AG10803 (cell line): ENCODE data around the gene PSMD7.
"Not testable (repeated sequence)": the region's sequence is repeated elsewhere in the genome, so short reads cannot be mapped to it uniquely, and the experiment has no call there.

Experiments
- DNase-seq: peaks from one replicate; pipeline ENCODE4 v3.0.0; 2010; ENCODE audit warnings: low read depth
- H3K4me3 ChIP-seq: 2 replicates; pipeline ENCODE4 v1.5.1; 2011; ENCODE audit warnings: mild to moderate bottlenecking, low read length, control low read depth
- TF ChIP-seq, protein P1 (sequence below): conservative IDR thresholded peaks from 2 replicates; pipeline ENCODE4 v1.5.1; 2011; ENCODE audit warnings: mild to moderate bottlenecking, low read length, control low read depth, inconsistent platforms

The PSMD7 gene

DNA sequence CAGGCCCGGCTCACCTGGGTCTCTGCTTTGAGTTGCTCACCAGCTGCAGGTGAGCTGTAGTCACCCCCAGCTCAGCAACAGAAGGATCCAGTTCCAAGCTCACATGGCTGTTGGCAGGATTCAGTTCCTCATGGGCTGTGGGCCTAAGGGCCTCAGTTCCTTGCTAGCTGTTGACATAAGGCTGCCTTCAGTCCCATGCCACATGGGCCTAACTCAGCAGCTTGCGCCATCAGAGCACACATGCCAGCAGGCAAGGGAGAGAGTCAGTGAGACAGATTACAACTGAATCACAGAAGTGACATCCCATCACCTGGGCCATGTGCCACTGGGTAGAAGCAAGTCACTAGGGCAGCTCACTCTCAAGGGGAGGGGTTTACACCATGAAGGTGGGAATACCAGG lies 24.7 kb downstream of the PSMD7 start:
- no peak overlapping the region for H3K4me3 ChIP-seq
- DNase-seq = peak; percentile 23
- TF ChIP-seq, protein P1, sequence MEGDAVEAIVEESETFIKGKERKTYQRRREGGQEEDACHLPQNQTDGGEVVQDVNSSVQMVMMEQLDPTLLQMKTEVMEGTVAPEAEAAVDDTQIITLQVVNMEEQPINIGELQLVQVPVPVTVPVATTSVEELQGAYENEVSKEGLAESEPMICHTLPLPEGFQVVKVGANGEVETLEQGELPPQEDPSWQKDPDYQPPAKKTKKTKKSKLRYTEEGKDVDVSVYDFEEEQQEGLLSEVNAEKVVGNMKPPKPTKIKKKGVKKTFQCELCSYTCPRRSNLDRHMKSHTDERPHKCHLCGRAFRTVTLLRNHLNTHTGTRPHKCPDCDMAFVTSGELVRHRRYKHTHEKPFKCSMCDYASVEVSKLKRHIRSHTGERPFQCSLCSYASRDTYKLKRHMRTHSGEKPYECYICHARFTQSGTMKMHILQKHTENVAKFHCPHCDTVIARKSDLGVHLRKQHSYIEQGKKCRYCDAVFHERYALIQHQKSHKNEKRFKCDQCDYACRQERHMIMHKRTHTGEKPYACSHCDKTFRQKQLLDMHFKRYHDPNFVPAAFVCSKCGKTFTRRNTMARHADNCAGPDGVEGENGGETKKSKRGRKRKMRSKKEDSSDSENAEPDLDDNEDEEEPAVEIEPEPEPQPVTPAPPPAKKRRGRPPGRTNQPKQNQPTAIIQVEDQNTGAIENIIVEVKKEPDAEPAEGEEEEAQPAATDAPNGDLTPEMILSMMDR = no peak

DNA sequence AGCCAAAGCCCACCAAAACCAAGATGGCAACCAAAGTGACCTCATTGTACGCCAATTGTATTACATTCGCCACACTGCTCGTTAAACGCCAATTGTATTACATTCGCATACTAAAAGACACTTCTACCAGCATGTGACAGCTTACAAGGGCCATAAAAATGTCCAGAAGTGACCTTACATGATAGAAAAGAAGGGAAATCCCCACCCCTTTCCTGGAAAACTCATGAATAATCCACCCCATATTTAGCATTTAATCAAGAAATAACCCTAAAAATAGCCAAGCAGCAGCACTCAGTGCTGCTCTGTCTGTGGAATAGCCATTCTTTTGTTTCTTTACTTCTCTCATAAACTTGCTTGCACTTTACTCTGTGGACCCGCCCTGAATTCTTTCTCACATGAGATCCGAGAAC lies 25.7 kb downstream of the PSMD7 start:
- no peak for DNase-seq
- TF ChIP-seq, protein P1 = no peak
- H3K4me3 ChIP-seq = no peak overlapping the region

DNA sequence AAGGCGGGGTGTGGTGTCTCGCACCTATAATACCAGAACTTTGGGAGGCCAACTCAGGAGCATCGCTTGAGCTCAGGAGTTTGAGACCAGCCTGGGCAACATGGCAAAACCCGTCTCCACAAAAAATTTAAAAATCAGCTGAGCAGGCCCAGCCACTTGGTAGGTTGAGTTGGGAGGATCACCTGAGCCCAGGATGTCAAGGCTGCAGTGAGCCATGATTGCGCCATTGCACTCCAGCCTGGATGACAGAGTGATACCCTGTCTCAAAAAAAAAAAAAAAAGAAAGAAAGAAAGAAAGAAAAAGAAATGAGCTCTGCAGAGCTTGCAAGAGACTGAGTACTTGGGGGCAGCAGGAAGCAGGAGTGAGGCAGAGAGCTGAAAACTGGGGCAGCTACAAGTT lies 28.2 kb downstream of the PSMD7 start:
- not testable (repeated sequence) for DNase-seq, H3K4me3 ChIP-seq

DNA sequence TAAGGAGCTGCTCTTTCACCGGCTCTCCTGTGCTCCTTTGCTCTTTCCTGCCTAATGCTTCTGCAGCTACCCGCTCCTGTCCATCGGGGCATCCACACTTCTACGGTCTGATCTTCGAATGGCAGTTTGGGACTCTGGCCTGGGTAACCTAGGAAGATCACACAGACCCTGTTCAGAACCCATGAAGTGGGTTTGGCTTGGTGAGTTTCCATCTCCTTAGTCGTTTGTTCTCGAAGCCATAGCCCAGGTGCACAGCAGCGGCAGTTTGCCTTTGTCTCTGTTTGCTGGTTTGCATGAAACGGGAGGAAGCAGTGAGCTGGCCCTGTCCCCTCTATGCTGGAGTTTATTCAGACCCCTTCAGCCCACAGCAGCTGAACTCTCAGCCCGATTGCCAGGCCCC lies 29.0 kb downstream of the PSMD7 start:
- DNase-seq = no peak
- no peak overlapping the region for H3K4me3 ChIP-seq
- TF ChIP-seq, protein P1 = no peak

DNA sequence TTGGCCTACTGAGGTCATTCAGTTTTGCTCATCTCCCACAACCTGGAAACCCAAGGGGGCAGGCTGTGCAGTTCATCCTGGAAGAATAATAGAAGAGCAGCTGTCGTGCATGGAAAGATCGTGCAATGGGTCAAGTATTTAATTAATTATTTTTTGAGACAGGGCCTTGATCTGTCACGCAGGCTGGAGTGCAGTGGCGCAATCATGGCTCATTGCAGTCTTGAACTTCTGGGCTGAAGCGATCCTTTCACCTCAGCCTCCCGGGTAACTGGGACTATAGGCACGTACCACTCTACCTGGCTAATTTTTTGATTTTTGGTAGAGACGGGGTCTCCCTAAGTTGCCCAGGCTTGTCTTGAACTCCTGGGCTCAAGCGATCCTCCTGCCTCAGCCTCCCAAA lies 31.7 kb downstream of the PSMD7 start:
- DNase-seq, H3K4me3 ChIP-seq: not testable (repeated sequence)

DNA sequence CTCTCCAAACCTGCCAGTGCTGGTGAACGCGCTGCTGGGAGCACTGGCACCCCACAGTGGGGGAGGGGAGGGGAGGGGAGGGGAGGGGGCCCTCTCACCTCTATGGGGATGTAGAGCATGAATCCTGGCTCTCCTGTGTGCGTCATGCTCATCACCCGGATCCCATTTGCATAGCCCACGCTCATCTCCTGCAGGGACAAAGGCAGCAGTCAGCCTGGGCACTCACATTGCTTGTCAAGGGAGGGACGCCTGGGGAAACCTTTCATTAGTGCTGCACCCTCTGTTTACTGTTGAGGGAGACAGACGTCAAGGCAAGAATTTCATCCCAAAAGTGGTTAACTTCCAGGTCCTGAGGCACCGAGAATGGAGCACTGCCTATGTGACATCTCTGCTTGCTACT lies 35.9 kb downstream of the PSMD7 start:
- not testable (repeated sequence) for H3K4me3 ChIP-seq, DNase-seq

DNA sequence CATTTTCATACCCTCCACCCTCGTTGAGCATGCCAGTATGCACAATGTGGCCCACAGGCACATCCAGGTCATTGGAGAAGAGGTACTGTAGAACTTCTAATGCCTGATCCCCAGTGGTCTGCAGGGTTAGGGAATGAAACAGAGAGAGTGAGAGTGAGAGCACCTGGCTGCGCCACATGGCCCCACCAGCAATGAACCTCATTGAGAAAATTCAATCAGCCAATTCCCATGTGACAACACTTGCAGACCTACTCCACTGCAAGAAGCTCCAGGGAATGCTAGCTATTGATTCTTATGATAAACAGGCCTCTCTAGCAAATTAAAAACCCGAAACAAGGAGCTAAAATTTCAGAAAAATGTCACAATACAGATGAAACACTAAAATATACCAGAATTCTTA lies 40.9 kb downstream of the PSMD7 start:
- not testable (repeated sequence) for DNase-seq, H3K4me3 ChIP-seq

DNA sequence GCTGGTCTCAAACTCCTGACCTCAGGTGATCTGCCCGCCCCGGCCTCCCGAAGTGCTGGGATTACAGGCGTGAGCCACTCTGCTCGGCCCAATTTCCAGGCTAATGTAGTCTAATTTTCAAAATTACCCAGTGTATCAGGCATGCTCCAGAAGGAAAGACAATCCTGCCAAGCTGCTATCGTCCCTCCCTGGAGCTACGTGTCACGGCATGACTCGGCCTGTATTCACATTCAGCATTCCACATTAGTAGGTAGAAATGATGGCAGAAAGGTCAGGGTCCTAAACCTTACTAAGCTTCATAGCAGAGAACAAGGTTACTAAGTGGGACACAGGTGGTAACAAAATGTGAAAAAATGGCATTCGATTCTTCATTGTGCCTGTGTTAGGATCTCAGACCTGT lies 42.6 kb downstream of the PSMD7 start:
- H3K4me3 ChIP-seq, DNase-seq: not testable (repeated sequence)

DNA sequence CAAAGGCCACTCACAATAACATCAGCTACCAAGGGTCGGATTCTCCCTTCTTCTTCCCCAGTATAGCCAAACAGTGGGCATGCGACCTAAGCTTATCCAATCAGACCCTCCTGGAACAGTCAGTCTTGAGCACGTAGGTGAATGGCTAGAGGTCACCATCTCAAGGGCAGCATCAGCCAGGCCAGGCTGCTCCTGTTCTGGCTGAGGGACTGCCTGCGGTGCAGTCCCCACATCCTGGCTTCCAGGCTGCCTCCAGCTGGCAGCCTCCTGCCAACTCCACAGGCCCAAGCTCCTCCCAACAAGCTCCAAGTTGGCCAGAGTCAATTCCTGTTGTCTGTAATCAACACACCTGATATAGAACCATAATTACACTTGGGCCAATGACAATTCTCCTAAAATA lies 56.4 kb downstream of the PSMD7 start:
- DNase-seq, H3K4me3 ChIP-seq: not testable (repeated sequence)
